IMR-90 (cell line): Measurements from ENCODE around the gene GSK3B. TPM values are rescaled to one million over a fixed set of nuclear protein-coding genes. Genes with fewer than 3 reads are reported as not detected.

Experiments used
- ATAC-seq: fragments of 200-7000 bp; cut with Tn5 transposase; 2 replicates; pipeline ENCODE4 v1.9.1; 2020; ENCODE audit warnings: low read depth, mild to moderate bottlenecking, moderate library complexity
- BruUV-seq: library from RNA; stranded (reverse); fragments of 400-500 nt; replicated peaks from 2 replicates; lab custom pipeline; 2021; lab: Mats Ljungman, UMichigan
- CTCF ChIA-PET: fragments of 300-600 bp; formaldehyde crosslinking; extraction: SDS; loops from one replicate; lab custom pipeline; 2021; ENCODE audit warnings: antibody characterized with exemption; lab: Yijun Ruan, JAX
- POLR2A ChIA-PET: fragments of 300-600 bp; sonication (Branson Sonifier 250); formaldehyde crosslinking; loops from one replicate; lab custom pipeline; 2022; ENCODE audit warnings: antibody characterized with exemption; ENCODE audit not compliant: unreplicated experiment; lab: Charles Lee
- DNase-seq: peaks from one replicate; pipeline ENCODE4 v3.0.0; 2013
- H2AFZ ChIP-seq: replicated peaks from 2 replicates; pipeline ENCODE3; 2013; ENCODE audit warnings: low read length, mild to moderate bottlenecking; ENCODE audit not compliant: poor library complexity
- H2AK5ac ChIP-seq: 2 replicates; pipeline ENCODE4 v1.6.1; 2013; ENCODE audit warnings: low read depth, low read length, inconsistent platforms
- H2AK9ac ChIP-seq: replicated peaks from 2 replicates; pipeline ENCODE3; 2013; ENCODE audit warnings: mild to moderate bottlenecking, low read depth, low read length, moderate library complexity; ENCODE audit not compliant: poor library complexity
- H2BK120ac ChIP-seq: 2 replicates; pipeline ENCODE4 v1.6.1; 2013; ENCODE audit warnings: low read depth, low read length, inconsistent platforms
- H2BK15ac ChIP-seq: 3 replicates; pipeline ENCODE4 v1.6.1; 2013; ENCODE audit warnings: low read depth, low read length, inconsistent platforms
- H2BK20ac ChIP-seq: 2 replicates; pipeline ENCODE4 v1.6.1; 2013; ENCODE audit warnings: low read depth, mild to moderate bottlenecking, inconsistent platforms, low read length, moderate library complexity
- H2BK5ac ChIP-seq: 2 replicates; pipeline ENCODE4 v1.6.1; 2013; ENCODE audit warnings: mild to moderate bottlenecking, low read depth, low read length, inconsistent platforms; ENCODE audit not compliant: poor library complexity, severe bottlenecking
- H3K14ac ChIP-seq: replicated peaks from 2 replicates; pipeline ENCODE4 v1.6.1; 2013; ENCODE audit warnings: low read depth, low read length, inconsistent platforms
- H3K18ac ChIP-seq: 2 replicates; pipeline ENCODE4 v1.6.1; 2013; ENCODE audit warnings: low read depth, low read length, control low read depth
- H3K23ac ChIP-seq: 2 replicates; pipeline ENCODE4 v1.6.1; 2013; ENCODE audit warnings: low read depth, low read length, inconsistent platforms
- H3K27ac ChIP-seq: 2 replicates; pipeline ENCODE4 v1.5.1; 2013; ENCODE audit warnings: mild to moderate bottlenecking, control low read depth, low read length; ENCODE audit not compliant: insufficient read depth
- H3K27me3 ChIP-seq: 2 replicates; pipeline ENCODE4 v1.6.1; 2013; ENCODE audit warnings: low read length; ENCODE audit not compliant: control insufficient read depth, insufficient read depth
- H3K36me3 ChIP-seq: 2 replicates; pipeline ENCODE4 v1.6.1; 2013; ENCODE audit warnings: low read length, mixed read lengths; ENCODE audit not compliant: control insufficient read depth, insufficient read depth
- H3K4ac ChIP-seq: 2 replicates; pipeline ENCODE4 v1.6.1; 2013; ENCODE audit warnings: low read depth, low read length, inconsistent platforms
- H3K4me1 ChIP-seq: 2 replicates; pipeline ENCODE4 v1.6.1; 2013; ENCODE audit warnings: low read length, mixed read lengths; ENCODE audit not compliant: control insufficient read depth, insufficient read depth
- H3K4me2 ChIP-seq: 2 replicates; pipeline ENCODE4 v1.6.1; 2013; ENCODE audit warnings: low read depth, mild to moderate bottlenecking, control low read depth, low read length, moderate library complexity
- H3K4me3 ChIP-seq: 2 replicates; pipeline ENCODE4 v1.5.1; 2013; ENCODE audit warnings: low read depth, mild to moderate bottlenecking, control low read depth, low read length, moderate library complexity; ENCODE audit not compliant: insufficient read depth
- H3K56ac ChIP-seq: 2 replicates; pipeline ENCODE4 v1.6.1; 2013; ENCODE audit warnings: low read length, inconsistent platforms; ENCODE audit not compliant: insufficient read depth; ENCODE audit errors: extremely low read depth
- H3K79me1 ChIP-seq, 2 experiments: 2 replicates each; pipeline ENCODE4 v1.6.1; 2013; ENCODE audit warnings: low read length in 2 of 2, inconsistent platforms in 1 of 2, low read depth in 1 of 2
- H3K9ac ChIP-seq: 2 replicates; pipeline ENCODE4 v1.6.1; 2013; ENCODE audit warnings: low read depth, low read length, control low read depth
- H3K9me1 ChIP-seq: 2 replicates; pipeline ENCODE4 v1.6.1; 2013; ENCODE audit warnings: low read length, inconsistent platforms; ENCODE audit not compliant: insufficient read depth
- H3K9me3 ChIP-seq: 2 replicates; pipeline ENCODE4 v1.6.1; 2013; ENCODE audit warnings: low read length; ENCODE audit not compliant: control insufficient read depth, insufficient read depth
- H4K20me1 ChIP-seq: 2 replicates; pipeline ENCODE4 v1.6.1; 2013; ENCODE audit warnings: low read length, inconsistent platforms; ENCODE audit not compliant: insufficient read depth
- H4K5ac ChIP-seq: 2 replicates; pipeline ENCODE4 v1.6.1; 2013; ENCODE audit warnings: mild to moderate bottlenecking, low read depth, low read length, control low read depth
- H4K8ac ChIP-seq, 2 experiments: 2 replicates each; pipeline ENCODE4 v1.6.1; 2013; ENCODE audit warnings: low read depth in 2 of 2, low read length in 2 of 2, control low read depth in 1 of 2, inconsistent platforms in 1 of 2
- H4K91ac ChIP-seq: 2 replicates; pipeline ENCODE4 v1.6.1; 2013; ENCODE audit warnings: low read depth, low read length, inconsistent platforms; ENCODE audit not compliant: insufficient read depth
- BHLHE40 ChIP-seq: fragments of 150-350 bp; IDR thresholded peaks from 2 replicates; pipeline ENCODE4 v1.6.1; 2016; ENCODE audit warnings: mild to moderate bottlenecking, low read depth, low read length
- MXI1 ChIP-seq: IDR thresholded peaks from 2 replicates; pipeline ENCODE4 v1.6.1; 2012; ENCODE audit warnings: low read depth, mild to moderate bottlenecking, low read length, moderate library complexity, borderline replicate concordance
- POLR2A ChIP-seq: IDR thresholded peaks from 2 replicates; pipeline ENCODE4 v1.6.1; 2012; ENCODE audit warnings: mild to moderate bottlenecking, low read depth, low read length
- RFX5 ChIP-seq: IDR thresholded peaks from 2 replicates; pipeline ENCODE4 v1.8.0; 2012; ENCODE audit warnings: low read depth, mild to moderate bottlenecking, low read length, moderate library complexity
- WGBS, 2 experiments: methylation state at CpG; one replicate each; pipeline versions ENCODE4 v1.1.5 to v1.1.7; 2013; ENCODE audit warnings: missing lambda C conversion rate in 2 of 2; ENCODE audit not compliant: insufficient read length in 1 of 2; ENCODE audit errors: extremely low coverage in 2 of 2; 5-methylcytosine and 5-hydroxymethylcytosine counted together
- dilution Hi-C: fragments of 300-500 bp; cut with HindIII; formaldehyde crosslinking; loops from one replicate; pipeline ENCODE4 v1.14.3; 2018; ENCODE audit warnings: low sequenced_read_pairs; ENCODE audit not compliant: unreplicated experiment
- in situ Hi-C: fragments of 300-500 bp; cut with MboI; formaldehyde crosslinking; loops from 3 replicates; pipeline ENCODE4 v1.14.3; 2019; ENCODE audit warnings: low sequenced_read_pairs, inconsistent platforms, mixed read lengths
- intact Hi-C: fragments of 100-400 bp; cut with micrococcal nuclease; formaldehyde crosslinking; loops from 2 replicates; pipeline ENCODE4 v1.10.0; 2022
- polyA plus RNA-seq, 3 experiments: library from polyadenylated mRNA; depleted of rRNA; stranded (reverse); fragments of >200 nt; gene quantifications; 2 replicates each; pipeline ENCODE4 v1.2.3, GENCODE V29; 2012; ENCODE audit warnings: low replicate concordance in 1 of 3
- total RNA-seq: library from RNA; depleted of rRNA; stranded (reverse); fragments of >200 nt; gene quantifications from 2 replicates; pipeline ENCODE4 v1.2.3, GENCODE V29; 2012
- TF ChIP-seq, protein P1 (sequence below): fragments of 150-350 bp; IDR thresholded peaks from 2 replicates; pipeline ENCODE4 v1.6.1; 2016; ENCODE audit warnings: low read depth, mild to moderate bottlenecking, low read length, moderate library complexity, borderline replicate concordance

GSK3B gene
- total and polyA plus RNA-seq, 2 of the 4 experiments (the other 2 are of a cell fraction), result 19.2 to 33.2 TPM

DNA sequence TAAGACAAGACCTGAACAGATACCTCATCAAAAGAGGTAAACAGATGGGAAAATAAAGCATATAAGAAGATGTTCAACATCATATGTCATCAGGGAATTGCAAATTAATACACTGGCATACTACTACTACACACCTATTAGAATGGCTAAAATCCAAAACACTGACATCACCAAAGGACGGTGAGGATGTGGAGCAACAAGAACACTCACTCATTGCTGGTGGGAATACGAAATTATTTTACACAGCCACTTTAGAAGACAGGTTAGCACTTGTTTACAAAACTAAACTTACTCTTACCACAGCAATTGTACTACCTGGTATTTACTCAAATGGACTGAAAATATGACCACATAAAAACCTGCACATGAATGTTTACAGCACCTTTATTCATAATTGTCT is 119.6 kb downstream of the GSK3B start:
- no peak overlapping the region for H3K27ac ChIP-seq
- no peak overlapping the region for H2AK5ac ChIP-seq
- ChIA-PET CTCF (no interaction called here), POLR2A (no interaction called here)
- no peak overlapping the region for H3K9ac ChIP-seq
- no peak overlapping the region for H3K23ac ChIP-seq
- dilution Hi-C loops (no loop called here), intact Hi-C loops (no loop called here), in situ Hi-C loops (no loop called here)
- H2BK20ac ChIP-seq, result no peak overlapping the region
- DNase-seq (no peak), ATAC-seq (no peak)
- no peak for TF ChIP-seq BHLHE40
- TF ChIP-seq, protein P1, sequence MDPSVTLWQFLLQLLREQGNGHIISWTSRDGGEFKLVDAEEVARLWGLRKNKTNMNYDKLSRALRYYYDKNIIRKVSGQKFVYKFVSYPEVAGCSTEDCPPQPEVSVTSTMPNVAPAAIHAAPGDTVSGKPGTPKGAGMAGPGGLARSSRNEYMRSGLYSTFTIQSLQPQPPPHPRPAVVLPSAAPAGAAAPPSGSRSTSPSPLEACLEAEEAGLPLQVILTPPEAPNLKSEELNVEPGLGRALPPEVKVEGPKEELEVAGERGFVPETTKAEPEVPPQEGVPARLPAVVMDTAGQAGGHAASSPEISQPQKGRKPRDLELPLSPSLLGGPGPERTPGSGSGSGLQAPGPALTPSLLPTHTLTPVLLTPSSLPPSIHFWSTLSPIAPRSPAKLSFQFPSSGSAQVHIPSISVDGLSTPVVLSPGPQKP, result no peak
- TF ChIP-seq MXI1, result no peak
- TF ChIP-seq RFX5, result no peak
- no peak for TF ChIP-seq POLR2A
- peaks cover 27 to 59% of the 10 kb centered on the region in 2 experiments; a peak in 3 of 4 replicates for H3K79me1 ChIP-seq
- H2AK9ac ChIP-seq, result no peak overlapping the region
- peaks cover 5% of the 10 kb centered on the region; the same call in 1 of the 2 replicates for H3K36me3 ChIP-seq
- H3K18ac ChIP-seq, result no peak overlapping the region
- no peak overlapping the region for H4K91ac ChIP-seq
- H3K14ac ChIP-seq, result no peak overlapping the region
- peaks cover 52% of the 10 kb centered on the region for H4K20me1 ChIP-seq
- H3K4me1 ChIP-seq, result no peaks in the 10 kb centered on the region
- BruUV-seq, result no TSS peak
- H2BK15ac ChIP-seq, result no peak overlapping the region
- H3K56ac ChIP-seq, result no peak overlapping the region
- no peak overlapping the region for H4K5ac ChIP-seq
- no peak overlapping the region for H3K4me2 ChIP-seq
- no peak overlapping the region for H3K4ac ChIP-seq
- peaks cover 13% of the 10 kb centered on the region; the same call in 1 of the 2 replicates for H3K9me1 ChIP-seq
- no peak overlapping the region for H3K4me3 ChIP-seq
- no peak overlapping the region for H4K8ac ChIP-seq
- no CpG with 5 or more reads among the region's 2 CpGs for WGBS, 2 experiments
- no peak overlapping the region for H2AFZ ChIP-seq
- H3K9me3 ChIP-seq, result no peaks in the 10 kb centered on the region
- H2BK120ac ChIP-seq, result no peak overlapping the region
- H3K27me3 ChIP-seq, result no peaks in the 10 kb centered on the region
- H2BK5ac ChIP-seq, result no peak overlapping the region
